K562 (cell line): ENCODE results near the gene PGRMC2. TPM values are rescaled to one million over a fixed set of nuclear protein-coding genes. Genes with fewer than 3 reads are reported as not detected.

Experiments
- ARHGAP35 ChIP-seq: fragments of 450-650 bp; IDR thresholded peaks from 2 replicates; pipeline ENCODE4 v1.6.1; 2018; ENCODE audit not compliant: partially characterized antibody
- DACH1 ChIP-seq: fragments of 450-650 bp; IDR thresholded peaks from 2 replicates; pipeline ENCODE4 v1.6.1; 2018; ENCODE audit not compliant: partially characterized antibody
- E4F1 ChIP-seq: fragments of 250-450 bp; sonication (Bioruptor Pico); IDR thresholded peaks from 2 replicates; pipeline ENCODE4 v1.5.0; 2021; ENCODE audit warnings: mild to moderate bottlenecking, borderline replicate concordance
- MECOM ChIP-seq: fragments of 250-450 bp; sonication (Bioruptor Pico); IDR thresholded peaks from 2 replicates; pipeline ENCODE4 v1.8.0; 2022; ENCODE audit warnings: inconsistent platforms
- MTF1 ChIP-seq: fragments of 250-450 bp; sonication (Bioruptor Pico); IDR thresholded peaks from 2 replicates; pipeline ENCODE4 v1.9.0; 2021; ENCODE audit warnings: moderate library complexity, mild to moderate bottlenecking, inconsistent platforms, borderline replicate concordance
- RAD21 ChIP-seq, 2 experiments: fragments of 250-450 bp in 1 of 2; fragments of 450-650 bp in 1 of 2; sonication (Bioruptor Pico) in 1 of 2; formaldehyde crosslinking in 1 of 2; IDR thresholded peaks in 1 of 2; conservative IDR thresholded peaks in 1 of 2; 2 replicates each; pipeline versions ENCODE4 v1.4.0 to v1.8.0; 2020 to 2022; ENCODE audit warnings: mild to moderate bottlenecking in 2 of 2, moderate library complexity in 1 of 2
- SP1 ChIP-seq: sonication (generic); formaldehyde crosslinking; IDR thresholded peaks from 2 replicates; pipeline ENCODE4 v1.8.1; 2022; ENCODE audit warnings: mild to moderate bottlenecking, missing genetic modification reagents
- TFE3 ChIP-seq: fragments of 450-650 bp; formaldehyde crosslinking; IDR thresholded peaks from 2 replicates; pipeline ENCODE4 v1.4.0; 2020; ENCODE audit warnings: mild to moderate bottlenecking, mixed read lengths
- ZBTB7A ChIP-seq: IDR thresholded peaks from 2 replicates; pipeline ENCODE4 v1.6.1; 2011; ENCODE audit warnings: low read depth, mild to moderate bottlenecking, low read length, moderate library complexity, borderline replicate concordance; ENCODE audit not compliant: control insufficient read depth
- polyA plus RNA-seq, 8 experiments: library from polyadenylated mRNA; depleted of rRNA in 4 of 8; stranded (reverse) in 5 of 8; unstranded in 3 of 8; fragments of >200 nt; fragmentation: Nextera tagmentation in 2 of 8; fragmentation: Illumina TruSeq in 1 of 8; extraction: Ambion mirVana in 2 of 8; extraction: Trizol in 1 of 8; gene quantifications; 2 replicates each; pipeline versions ENCODE4 v1.2.1 to v1.2.3, GENCODE V29; 2011 to 2014; ENCODE audit warnings: inconsistent platforms in 1 of 8, missing spikeins in 1 of 8
- total RNA-seq, 7 experiments: library from RNA; depleted of rRNA in 6 of 7; stranded (reverse); fragments of >200 nt in 6 of 7; fragmentation: Illumina TruSeq in 2 of 7; extraction: Trizol in 2 of 7; gene quantifications; 2 replicates each; pipeline versions ENCODE4 v1.2.1 to v1.2.3, GENCODE V29; 2011 to 2021; ENCODE audit warnings: low replicate concordance in 1 of 7
- TF ChIP-seq, protein P1 (sequence below), 2 experiments: IDR thresholded peaks in 1 of 2; conservative IDR thresholded peaks in 1 of 2; 2 replicates each; pipeline ENCODE4 v1.6.1; 2016; ENCODE audit warnings: low read depth in 2 of 2, mild to moderate bottlenecking in 1 of 2, missing compliant biosample characterization in 1 of 2, missing genetic modification characterization in 1 of 2, moderate library complexity in 1 of 2
- TF ChIP-seq, protein P2 (sequence below): fragments of 450-650 bp; IDR thresholded peaks from 2 replicates; pipeline ENCODE4 v1.6.1; 2017; ENCODE audit warnings: antibody characterized with exemption, mild to moderate bottlenecking

The PGRMC2 gene
- total and polyA plus RNA-seq, 9 of the 15 experiments (the other 6 are each of a cell fraction or from before 2014, with no cell fraction given) = 12.4 to 81.3 (median 22.7) TPM

DNA sequence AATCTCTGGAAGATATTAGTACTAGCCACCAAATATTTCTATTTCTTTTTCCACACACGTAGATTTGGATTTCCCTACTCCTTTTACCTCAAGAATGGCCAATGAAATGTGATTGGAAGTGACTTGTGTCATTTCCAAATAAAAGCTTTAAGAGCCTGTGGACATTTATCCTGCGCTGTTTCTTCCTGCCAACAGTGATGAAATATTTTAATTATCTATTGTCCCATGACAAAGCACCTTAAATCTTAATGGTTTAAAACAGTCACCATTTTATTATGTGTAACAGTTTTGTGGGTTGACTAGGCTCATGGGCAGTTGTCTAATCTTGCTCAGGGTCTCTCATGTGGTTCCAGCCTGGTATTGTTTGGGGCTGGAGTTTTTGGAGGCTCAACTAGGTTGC, 3.5 kb upstream of the PGRMC2 start (continued):
- TF ChIP-seq MECOM (CRISPR knock-in tag) (no peak), DACH1 (no peak), MTF1 (CRISPR knock-in tag) (no peak), E4F1 (CRISPR knock-in tag) (no peak), SP1 (CRISPR knock-in tag) (no peak), TFE3 (CRISPR knock-in tag) (no peak), ARHGAP35 (no peak), RAD21 (CRISPR knock-in tag; conservative IDR thresholded peaks at IDR 0.05 in 1 of 2, IDR thresholded peaks at IDR 0.05 in 1 of 2) (no peak), ZBTB7A (no peak)
- TF ChIP-seq, protein P1, sequence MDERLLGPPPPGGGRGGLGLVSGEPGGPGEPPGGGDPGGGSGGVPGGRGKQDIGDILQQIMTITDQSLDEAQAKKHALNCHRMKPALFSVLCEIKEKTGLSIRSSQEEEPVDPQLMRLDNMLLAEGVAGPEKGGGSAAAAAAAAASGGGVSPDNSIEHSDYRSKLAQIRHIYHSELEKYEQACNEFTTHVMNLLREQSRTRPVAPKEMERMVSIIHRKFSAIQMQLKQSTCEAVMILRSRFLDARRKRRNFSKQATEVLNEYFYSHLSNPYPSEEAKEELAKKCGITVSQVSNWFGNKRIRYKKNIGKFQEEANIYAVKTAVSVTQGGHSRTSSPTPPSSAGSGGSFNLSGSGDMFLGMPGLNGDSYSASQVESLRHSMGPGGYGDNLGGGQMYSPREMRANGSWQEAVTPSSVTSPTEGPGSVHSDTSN (CRISPR knock-in tag; IDR thresholded peaks at IDR 0.05; ENCODE audit: low read depth) = no peak
- TF ChIP-seq, protein P1 (tag; conservative IDR thresholded peaks at IDR 0.05; ENCODE audit: low read depth) = peak; percentile 16; the same call in 1 of the 2 replicates
- TF ChIP-seq, protein P2, sequence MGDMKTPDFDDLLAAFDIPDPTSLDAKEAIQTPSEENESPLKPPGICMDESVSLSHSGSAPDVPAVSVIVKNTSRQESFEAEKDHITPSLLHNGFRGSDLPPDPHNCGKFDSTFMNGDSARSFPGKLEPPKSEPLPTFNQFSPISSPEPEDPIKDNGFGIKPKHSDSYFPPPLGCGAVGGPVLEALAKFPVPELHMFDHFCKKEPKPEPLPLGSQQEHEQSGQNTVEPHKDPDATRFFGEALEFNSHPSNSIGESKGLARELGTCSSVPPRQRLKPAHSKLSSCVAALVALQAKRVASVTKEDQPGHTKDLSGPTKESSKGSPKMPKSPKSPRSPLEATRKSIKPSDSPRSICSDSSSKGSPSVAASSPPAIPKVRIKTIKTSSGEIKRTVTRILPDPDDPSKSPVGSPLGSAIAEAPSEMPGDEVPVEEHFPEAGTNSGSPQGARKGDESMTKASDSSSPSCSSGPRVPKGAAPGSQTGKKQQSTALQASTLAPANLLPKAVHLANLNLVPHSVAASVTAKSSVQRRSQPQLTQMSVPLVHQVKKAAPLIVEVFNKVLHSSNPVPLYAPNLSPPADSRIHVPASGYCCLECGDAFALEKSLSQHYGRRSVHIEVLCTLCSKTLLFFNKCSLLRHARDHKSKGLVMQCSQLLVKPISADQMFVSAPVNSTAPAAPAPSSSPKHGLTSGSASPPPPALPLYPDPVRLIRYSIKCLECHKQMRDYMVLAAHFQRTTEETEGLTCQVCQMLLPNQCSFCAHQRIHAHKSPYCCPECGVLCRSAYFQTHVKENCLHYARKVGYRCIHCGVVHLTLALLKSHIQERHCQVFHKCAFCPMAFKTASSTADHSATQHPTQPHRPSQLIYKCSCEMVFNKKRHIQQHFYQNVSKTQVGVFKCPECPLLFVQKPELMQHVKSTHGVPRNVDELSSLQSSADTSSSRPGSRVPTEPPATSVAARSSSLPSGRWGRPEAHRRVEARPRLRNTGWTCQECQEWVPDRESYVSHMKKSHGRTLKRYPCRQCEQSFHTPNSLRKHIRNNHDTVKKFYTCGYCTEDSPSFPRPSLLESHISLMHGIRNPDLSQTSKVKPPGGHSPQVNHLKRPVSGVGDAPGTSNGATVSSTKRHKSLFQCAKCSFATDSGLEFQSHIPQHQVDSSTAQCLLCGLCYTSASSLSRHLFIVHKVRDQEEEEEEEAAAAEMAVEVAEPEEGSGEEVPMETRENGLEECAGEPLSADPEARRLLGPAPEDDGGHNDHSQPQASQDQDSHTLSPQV = 0 out of 2 replicates have a peak, but pooled peaks have one; percentile 6
